GM19351 (cell line): ENCODE measurements around the gene HSPA12A.
A peak's percentile ranks its signal among the peaks of the same experiment; 100 is the strongest.

Source experiments
- ATAC-seq: cut with Tn5 transposase; IDR thresholded peaks from one replicate; pipeline ENCODE4 v1.9.1; 2021; ENCODE audit warnings: mild to moderate bottlenecking, moderate library complexity; ENCODE audit not compliant: unreplicated experiment

Gene HSPA12A

GRCh38 chr10:116742367-116743265, at the start of gene HSPA12A:
Gene HSPA12A (minus strand): TSS chr10:116742566. CDS start chr10:116742469, 97 bp downstream.
- ATAC-seq = peak; percentile 93

GRCh38 chr10:116791241-116791640, 48.9 kb upstream of the HSPA12A start:
- no peak for ATAC-seq

- peak; percentile 88 for ATAC-seq
These were observed 45.7 kb upstream of the HSPA12A start for GRCh38 chr10:116787893-116788665.

GRCh38 chr10:116787053-116787659, 44.8 kb upstream of the HSPA12A start:
- no peak for ATAC-seq

GRCh38 chr10:116785867-116786266, 43.5 kb upstream of the HSPA12A start:
- no peak for ATAC-seq

- no peak for ATAC-seq
These were observed 42.9 kb upstream of the HSPA12A start for GRCh38 chr10:116785282-116785681.

- no peak for ATAC-seq
These were observed 42.3 kb upstream of the HSPA12A start for GRCh38 chr10:116784651-116785050.

GRCh38 chr10:116784035-116784434, 41.7 kb upstream of the HSPA12A start:
- ATAC-seq = no peak

- ATAC-seq = no peak
These were observed 40.8 kb upstream of the HSPA12A start for GRCh38 chr10:116783011-116783655.

GRCh38 chr10:116781370-116781884, 39.1 kb upstream of the HSPA12A start:
- no peak for ATAC-seq

- ATAC-seq = no peak
These were observed 38.4 kb upstream of the HSPA12A start for GRCh38 chr10:116780691-116781205.

- ATAC-seq = no peak
These were observed 36.8 kb upstream of the HSPA12A start for GRCh38 chr10:116779076-116779687.

GRCh38 chr10:116777006-116777405, 34.6 kb upstream of the HSPA12A start:
- no peak for ATAC-seq

GRCh38 chr10:116775488-116776400, 33.4 kb upstream of the HSPA12A start:
- no peak for ATAC-seq

- no peak for ATAC-seq
These were observed 32.4 kb upstream of the HSPA12A start for GRCh38 chr10:116774728-116775151.

GRCh38 chr10:116772909-116773705, 30.7 kb upstream of the HSPA12A start:
- no peak for ATAC-seq

GRCh38 chr10:116771959-116772585, 29.7 kb upstream of the HSPA12A start:
- no peak for ATAC-seq
